Liver (tissue), 9 donors: ENCODE results near the gene HAUS2. TPM values are rescaled to one million over a fixed set of nuclear protein-coding genes. Genes with fewer than 3 reads are reported as not detected.

ENCODE experiments used
- DNase-seq: peaks from one replicate; pipeline ENCODE4 v3.0.0-alpha.2; 2017; ENCODE audit warnings: low spot score
- H3K27ac ChIP-seq, 2 donors: one replicate each; pipeline ENCODE4 v1.7.0; 2013; ENCODE audit warnings: inconsistent platforms in 2 of 2, low read length in 2 of 2, control low read depth in 1 of 2, low read depth in 1 of 2, mild to moderate bottlenecking in 1 of 2
- H3K27me3 ChIP-seq, 4 donors: one replicate each; pipeline versions ENCODE4 v1.6.1 to v1.7.0; 2013; ENCODE audit warnings: low read length in 3 of 4, inconsistent platforms in 1 of 4, mild to moderate bottlenecking in 1 of 4, moderate library complexity in 1 of 4; ENCODE audit not compliant: control insufficient read depth in 4 of 4, insufficient read depth in 4 of 4
- H3K36me3 ChIP-seq, 4 donors: one replicate each; pipeline versions ENCODE4 v1.6.1 to v1.7.0; 2013; ENCODE audit warnings: low read length in 3 of 4, mild to moderate bottlenecking in 3 of 4, low read depth in 1 of 4, moderate library complexity in 1 of 4; ENCODE audit not compliant: control insufficient read depth in 4 of 4, insufficient read depth in 3 of 4
- H3K4me1 ChIP-seq, 4 donors: one replicate each; pipeline versions ENCODE4 v1.6.1 to v1.7.0; 2013; ENCODE audit warnings: low read length in 3 of 4, mild to moderate bottlenecking in 3 of 4, moderate library complexity in 1 of 4; ENCODE audit not compliant: control insufficient read depth in 4 of 4, insufficient read depth in 4 of 4
- H3K4me3 ChIP-seq, 3 donors: one replicate each; pipeline versions ENCODE4 v1.6.1 to v1.7.0; 2013; ENCODE audit warnings: low read length in 3 of 3, control low read depth in 1 of 3, low read depth in 1 of 3, mild to moderate bottlenecking in 1 of 3
- H3K9ac ChIP-seq, 2 donors: one replicate each; pipeline ENCODE4 v1.7.0; 2013; ENCODE audit warnings: low read length in 2 of 2, mild to moderate bottlenecking in 2 of 2, moderate library complexity in 2 of 2, control low read depth in 1 of 2, low read depth in 1 of 2
- H3K9me3 ChIP-seq, 4 donors: one replicate each; pipeline versions ENCODE4 v1.6.1 to v1.7.0; 2013; ENCODE audit warnings: low read length in 3 of 4; ENCODE audit not compliant: control insufficient read depth in 4 of 4
- EGR1 ChIP-seq, 2 donors: IDR thresholded peaks; 2 replicates each; pipeline ENCODE4 v1.6.1; 2016 to 2018; ENCODE audit warnings: antibody characterized with exemption in 2 of 2, low read depth in 2 of 2
- FOXA1 ChIP-seq: IDR thresholded peaks from 2 replicates; pipeline ENCODE4 v1.6.1; 2016; ENCODE audit warnings: antibody characterized with exemption
- FOXA2 ChIP-seq: IDR thresholded peaks from 2 replicates; pipeline ENCODE4 v1.6.1; 2016; ENCODE audit warnings: antibody characterized with exemption
- GABPA ChIP-seq, 2 donors: IDR thresholded peaks in 1 of 2; conservative IDR thresholded peaks in 1 of 2; 2 replicates each; pipeline ENCODE4 v1.6.1; 2016; ENCODE audit warnings: antibody characterized with exemption in 2 of 2, mild to moderate bottlenecking in 1 of 2, moderate library complexity in 1 of 2
- HNF4A ChIP-seq, 2 donors: conservative IDR thresholded peaks; 2 replicates each; pipeline ENCODE4 v1.6.1; 2016; ENCODE audit warnings: antibody characterized with exemption in 2 of 2, mild to moderate bottlenecking in 2 of 2
- HNF4G ChIP-seq: IDR thresholded peaks from 2 replicates; pipeline ENCODE4 v1.6.1; 2016; ENCODE audit warnings: antibody characterized with exemption
- JUND ChIP-seq, 2 donors: IDR thresholded peaks; 2 replicates each; pipeline ENCODE4 v1.6.1; 2016; ENCODE audit warnings: antibody characterized with exemption in 2 of 2
- NR2F2 ChIP-seq: IDR thresholded peaks from 2 replicates; pipeline ENCODE4 v1.6.1; 2016; ENCODE audit warnings: antibody characterized with exemption
- RAD21 ChIP-seq, 2 donors: IDR thresholded peaks; 2 replicates each; pipeline ENCODE4 v1.6.1; 2016; ENCODE audit warnings: antibody characterized with exemption in 2 of 2, mild to moderate bottlenecking in 2 of 2
- RXRA ChIP-seq, 2 donors: IDR thresholded peaks; 2 replicates each; pipeline ENCODE4 v1.6.1; 2017 to 2018; ENCODE audit warnings: antibody characterized with exemption in 2 of 2, mild to moderate bottlenecking in 1 of 2
- SP1 ChIP-seq: IDR thresholded peaks from 2 replicates; pipeline ENCODE4 v1.6.1; 2018; ENCODE audit warnings: antibody characterized with exemption, mild to moderate bottlenecking
- TAF1 ChIP-seq: conservative IDR thresholded peaks from 2 replicates; pipeline ENCODE4 v1.6.1; 2016; ENCODE audit warnings: antibody characterized with exemption, mild to moderate bottlenecking
- YY1 ChIP-seq: IDR thresholded peaks from 2 replicates; pipeline ENCODE4 v1.6.1; 2016; ENCODE audit warnings: antibody characterized with exemption, mild to moderate bottlenecking
- WGBS: extraction: QIAGEN DNeasy Blood & Tissue Kit; methylation state at CpG from one replicate; pipeline ENCODE4 v1.1.7; 2013; 5-methylcytosine and 5-hydroxymethylcytosine counted together
- polyA plus RNA-seq, 2 donors: library from polyadenylated mRNA; stranded (reverse) in 1 of 2; unstranded in 1 of 2; fragments of 200-250 nt in 1 of 2; fragments of >200 nt in 1 of 2; fragmentation: Nextera tagmentation in 1 of 2; extraction: Ambion mirVana in 1 of 2; gene quantifications; one replicate each; pipeline versions ENCODE4 v1.2.1 to v1.2.3, GENCODE V29; 2013 to 2015
- total RNA-seq, 2 donors: library from RNA; depleted of rRNA; stranded (reverse); fragments of >200 nt; gene quantifications; one replicate each; pipeline ENCODE4 v1.2.3, GENCODE V29; 2014
- TF ChIP-seq, protein P1 (sequence below): IDR thresholded peaks from 2 replicates; pipeline ENCODE4 v1.6.1; 2016; ENCODE audit warnings: antibody characterized with exemption
- TF ChIP-seq, protein P2 (sequence below): IDR thresholded peaks from 2 replicates; pipeline ENCODE4 v1.6.1; 2016; ENCODE audit warnings: antibody characterized with exemption
- TF ChIP-seq, protein P3 (sequence below): IDR thresholded peaks from 2 replicates; pipeline ENCODE4 v1.6.1; 2016; ENCODE audit warnings: antibody characterized with exemption, mild to moderate bottlenecking
- TF ChIP-seq, protein P4 (sequence below): fragments of 150-350 bp; IDR thresholded peaks from 2 replicates; pipeline ENCODE4 v1.5.1; 2017; ENCODE audit warnings: improper control_type of control experiment, low read depth, low read length; ENCODE audit not compliant: missing input control
- TF ChIP-seq, protein P5 (sequence below): IDR thresholded peaks from 2 replicates; pipeline ENCODE4 v1.6.1; 2016; ENCODE audit warnings: antibody characterized with exemption
- donor health status: healthy.
- donor health status: healthy.
- donor health status: healthy.
- donor health status: healthy.
- donor health status: healthy.

HAUS2 gene
- total and polyA plus RNA-seq, 4 donors = 4.1 to 23.2 (median 6.6) TPM

DNA sequence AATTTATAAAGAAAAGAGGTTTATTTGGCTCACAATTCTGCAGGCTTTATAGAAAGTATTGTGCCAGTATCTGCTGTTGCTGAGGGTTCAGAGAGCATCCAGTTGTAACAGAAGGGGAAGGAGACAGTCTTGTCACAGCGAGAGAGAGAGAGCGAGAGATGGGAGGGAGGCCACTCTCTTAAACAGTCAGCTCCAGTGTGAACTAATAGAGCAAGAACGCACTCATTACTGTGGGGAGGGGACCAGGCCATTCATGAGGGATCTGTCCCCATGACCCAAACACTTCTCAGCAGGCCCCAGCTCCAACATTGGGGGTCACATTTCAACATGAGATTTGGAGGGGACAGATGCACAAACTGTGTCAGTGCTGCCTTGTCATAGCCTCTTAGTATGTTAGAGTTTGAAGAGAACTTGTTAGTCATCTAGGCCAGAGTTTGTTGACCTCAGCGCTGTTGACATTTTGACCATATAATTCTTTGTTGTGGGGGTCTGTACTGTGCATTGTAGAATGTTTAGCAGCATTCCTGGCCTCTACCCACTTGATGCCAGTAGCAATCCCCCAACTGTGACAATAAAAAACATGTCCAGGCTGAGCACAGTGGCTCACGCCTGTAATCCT, 42.1 kb downstream of the HAUS2 start:
- no peaks in the 10 kb centered on the region for H3K27me3 ChIP-seq
- WGBS = 88% methylated on average over 5 of the region's 5 CpGs
- H3K9me3 ChIP-seq = no peaks in the 10 kb centered on the region
- TF ChIP-seq FOXA1 = no peak
- no peak for TF ChIP-seq GABPA (IDR thresholded peaks at IDR 0.05 in 1 of 2, conservative IDR thresholded peaks at IDR 0.05 in 1 of 2)
- TF ChIP-seq RXRA (IDR thresholded peaks at IDR 0.05) = no peak
- no peak overlapping the region for H3K9ac ChIP-seq
- peaks cover 0 to 12% (median 7%) of the 10 kb centered on the region in 4 donors for H3K4me1 ChIP-seq
- H3K36me3 ChIP-seq = no peaks in the 10 kb centered on the region
- H3K4me3 ChIP-seq = no peak overlapping the region
- peak overlapping the region in 1 of 2 donors; percentile 29 for H3K27ac ChIP-seq
- no peak for DNase-seq

DNA sequence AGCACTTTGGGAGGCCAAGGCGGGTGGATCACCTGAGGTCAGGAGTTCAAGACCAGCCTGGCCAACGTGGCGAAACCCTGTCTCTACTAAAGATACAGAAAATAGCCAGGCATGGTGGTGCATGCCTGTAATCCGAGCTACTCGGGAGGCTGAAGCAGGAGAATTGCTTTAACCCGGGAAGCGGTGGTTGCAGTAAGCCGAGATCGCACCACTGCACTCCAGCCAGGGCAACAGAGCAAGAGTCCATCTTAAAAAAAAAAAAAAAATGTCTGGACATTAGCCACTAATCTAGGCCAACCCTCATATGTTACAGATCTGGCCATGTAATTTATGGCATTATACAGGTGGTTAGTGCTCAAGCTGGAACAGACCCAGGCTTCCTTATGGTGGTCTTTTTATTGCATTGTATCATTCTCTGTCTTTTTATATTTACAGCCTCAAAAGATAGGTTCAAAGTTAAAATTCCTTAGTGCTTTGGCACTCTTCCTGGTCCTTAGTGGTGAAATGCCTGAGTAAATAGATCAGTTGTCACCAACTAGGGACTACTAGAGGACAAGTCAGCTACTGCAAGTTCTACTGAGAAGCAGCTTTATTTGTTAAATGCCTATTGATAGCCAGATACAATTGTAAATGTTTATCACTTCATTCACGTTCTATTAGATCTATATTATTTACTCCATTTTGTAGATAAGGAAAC, 42.7 kb downstream of the HAUS2 start:
- Histone ChIP-seq H3K36me3 (no peaks in the 10 kb centered on the region), H3K27ac (peak overlapping the region; percentile 29 to 35), H3K4me1 (peaks cover 0 to 12% (median 7%) of the 10 kb centered on the region in 4 donors), H3K9ac (no peak overlapping the region), H3K27me3 (no peaks in the 10 kb centered on the region), H3K9me3 (no peaks in the 10 kb centered on the region), H3K4me3 (no peak overlapping the region)
- WGBS = 32% methylated on average over 10 of the region's 10 CpGs
- TF ChIP-seq JUND (IDR thresholded peaks at IDR 0.05) (peak in 1 of 2 donors; percentile 25), NR2F2 (no peak), HNF4G (no peak), FOXA1 (peak; percentile 59), RXRA (IDR thresholded peaks at IDR 0.05) (peak; percentile 42 to 51), TAF1 (no peak), YY1 (peak; percentile 57), EGR1 (IDR thresholded peaks at IDR 0.05; ENCODE audit: low read depth in 2 of 2) (no peak), GABPA (IDR thresholded peaks at IDR 0.05 in 1 of 2, conservative IDR thresholded peaks at IDR 0.05 in 1 of 2) (no peak), HNF4A (conservative IDR thresholded peaks at IDR 0.05) (peak; percentile 81 to 82), RAD21 (IDR thresholded peaks at IDR 0.05) (peak; percentile 62 to 63), FOXA2 (peak; percentile 81), SP1 (peak; percentile 64)
- TF ChIP-seq, protein P1, sequence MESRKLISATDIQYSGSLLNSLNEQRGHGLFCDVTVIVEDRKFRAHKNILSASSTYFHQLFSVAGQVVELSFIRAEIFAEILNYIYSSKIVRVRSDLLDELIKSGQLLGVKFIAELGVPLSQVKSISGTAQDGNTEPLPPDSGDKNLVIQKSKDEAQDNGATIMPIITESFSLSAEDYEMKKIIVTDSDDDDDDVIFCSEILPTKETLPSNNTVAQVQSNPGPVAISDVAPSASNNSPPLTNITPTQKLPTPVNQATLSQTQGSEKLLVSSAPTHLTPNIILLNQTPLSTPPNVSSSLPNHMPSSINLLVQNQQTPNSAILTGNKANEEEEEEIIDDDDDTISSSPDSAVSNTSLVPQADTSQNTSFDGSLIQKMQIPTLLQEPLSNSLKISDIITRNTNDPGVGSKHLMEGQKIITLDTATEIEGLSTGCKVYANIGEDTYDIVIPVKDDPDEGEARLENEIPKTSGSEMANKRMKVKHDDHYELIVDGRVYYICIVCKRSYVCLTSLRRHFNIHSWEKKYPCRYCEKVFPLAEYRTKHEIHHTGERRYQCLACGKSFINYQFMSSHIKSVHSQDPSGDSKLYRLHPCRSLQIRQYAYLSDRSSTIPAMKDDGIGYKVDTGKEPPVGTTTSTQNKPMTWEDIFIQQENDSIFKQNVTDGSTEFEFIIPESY = peak; percentile 21
- TF ChIP-seq, protein P2, sequence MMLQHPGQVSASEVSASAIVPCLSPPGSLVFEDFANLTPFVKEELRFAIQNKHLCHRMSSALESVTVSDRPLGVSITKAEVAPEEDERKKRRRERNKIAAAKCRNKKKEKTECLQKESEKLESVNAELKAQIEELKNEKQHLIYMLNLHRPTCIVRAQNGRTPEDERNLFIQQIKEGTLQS = no peak
- TF ChIP-seq, protein P3, sequence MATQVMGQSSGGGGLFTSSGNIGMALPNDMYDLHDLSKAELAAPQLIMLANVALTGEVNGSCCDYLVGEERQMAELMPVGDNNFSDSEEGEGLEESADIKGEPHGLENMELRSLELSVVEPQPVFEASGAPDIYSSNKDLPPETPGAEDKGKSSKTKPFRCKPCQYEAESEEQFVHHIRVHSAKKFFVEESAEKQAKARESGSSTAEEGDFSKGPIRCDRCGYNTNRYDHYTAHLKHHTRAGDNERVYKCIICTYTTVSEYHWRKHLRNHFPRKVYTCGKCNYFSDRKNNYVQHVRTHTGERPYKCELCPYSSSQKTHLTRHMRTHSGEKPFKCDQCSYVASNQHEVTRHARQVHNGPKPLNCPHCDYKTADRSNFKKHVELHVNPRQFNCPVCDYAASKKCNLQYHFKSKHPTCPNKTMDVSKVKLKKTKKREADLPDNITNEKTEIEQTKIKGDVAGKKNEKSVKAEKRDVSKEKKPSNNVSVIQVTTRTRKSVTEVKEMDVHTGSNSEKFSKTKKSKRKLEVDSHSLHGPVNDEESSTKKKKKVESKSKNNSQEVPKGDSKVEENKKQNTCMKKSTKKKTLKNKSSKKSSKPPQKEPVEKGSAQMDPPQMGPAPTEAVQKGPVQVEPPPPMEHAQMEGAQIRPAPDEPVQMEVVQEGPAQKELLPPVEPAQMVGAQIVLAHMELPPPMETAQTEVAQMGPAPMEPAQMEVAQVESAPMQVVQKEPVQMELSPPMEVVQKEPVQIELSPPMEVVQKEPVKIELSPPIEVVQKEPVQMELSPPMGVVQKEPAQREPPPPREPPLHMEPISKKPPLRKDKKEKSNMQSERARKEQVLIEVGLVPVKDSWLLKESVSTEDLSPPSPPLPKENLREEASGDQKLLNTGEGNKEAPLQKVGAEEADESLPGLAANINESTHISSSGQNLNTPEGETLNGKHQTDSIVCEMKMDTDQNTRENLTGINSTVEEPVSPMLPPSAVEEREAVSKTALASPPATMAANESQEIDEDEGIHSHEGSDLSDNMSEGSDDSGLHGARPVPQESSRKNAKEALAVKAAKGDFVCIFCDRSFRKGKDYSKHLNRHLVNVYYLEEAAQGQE = no peak
- TF ChIP-seq, protein P4, sequence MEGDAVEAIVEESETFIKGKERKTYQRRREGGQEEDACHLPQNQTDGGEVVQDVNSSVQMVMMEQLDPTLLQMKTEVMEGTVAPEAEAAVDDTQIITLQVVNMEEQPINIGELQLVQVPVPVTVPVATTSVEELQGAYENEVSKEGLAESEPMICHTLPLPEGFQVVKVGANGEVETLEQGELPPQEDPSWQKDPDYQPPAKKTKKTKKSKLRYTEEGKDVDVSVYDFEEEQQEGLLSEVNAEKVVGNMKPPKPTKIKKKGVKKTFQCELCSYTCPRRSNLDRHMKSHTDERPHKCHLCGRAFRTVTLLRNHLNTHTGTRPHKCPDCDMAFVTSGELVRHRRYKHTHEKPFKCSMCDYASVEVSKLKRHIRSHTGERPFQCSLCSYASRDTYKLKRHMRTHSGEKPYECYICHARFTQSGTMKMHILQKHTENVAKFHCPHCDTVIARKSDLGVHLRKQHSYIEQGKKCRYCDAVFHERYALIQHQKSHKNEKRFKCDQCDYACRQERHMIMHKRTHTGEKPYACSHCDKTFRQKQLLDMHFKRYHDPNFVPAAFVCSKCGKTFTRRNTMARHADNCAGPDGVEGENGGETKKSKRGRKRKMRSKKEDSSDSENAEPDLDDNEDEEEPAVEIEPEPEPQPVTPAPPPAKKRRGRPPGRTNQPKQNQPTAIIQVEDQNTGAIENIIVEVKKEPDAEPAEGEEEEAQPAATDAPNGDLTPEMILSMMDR = peak; percentile 62
- TF ChIP-seq, protein P5, sequence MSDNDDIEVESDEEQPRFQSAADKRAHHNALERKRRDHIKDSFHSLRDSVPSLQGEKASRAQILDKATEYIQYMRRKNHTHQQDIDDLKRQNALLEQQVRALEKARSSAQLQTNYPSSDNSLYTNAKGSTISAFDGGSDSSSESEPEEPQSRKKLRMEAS = no peak
- DNase-seq = no peak
